HG02885 (cell line): ENCODE results near the gene THSD1.
A peak's percentile ranks its signal among the peaks of the same experiment; 100 is the strongest.
"Not testable (repeated sequence)": the region's sequence is repeated elsewhere in the genome, so short reads cannot be mapped to it uniquely, and the experiment has no call there.

Experiments
- ATAC-seq: cut with Tn5 transposase; IDR thresholded peaks from one replicate; pipeline ENCODE4 v1.9.1; 2021; ENCODE audit warnings: mild to moderate bottlenecking; ENCODE audit not compliant: unreplicated experiment, poor library complexity

The THSD1 gene

DNA sequence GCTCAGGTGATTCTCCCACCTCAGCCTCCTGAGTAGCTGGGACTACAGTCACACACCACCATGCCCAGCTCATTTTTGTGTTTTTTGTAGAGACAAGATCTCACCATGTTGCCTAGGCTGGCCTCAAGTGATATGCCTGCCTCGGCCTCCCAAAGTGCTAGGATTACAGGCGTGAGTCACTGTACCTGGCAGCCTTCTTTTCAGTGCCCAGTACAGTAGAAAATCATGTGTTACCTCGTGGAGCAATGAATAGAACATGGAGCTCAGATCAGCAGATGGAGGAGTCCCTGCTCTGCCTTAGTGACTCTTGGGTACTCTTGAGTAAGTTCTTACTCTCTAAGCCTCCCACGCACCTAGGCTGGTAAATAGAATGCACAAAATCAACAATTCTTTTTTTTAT is 44.7 kb downstream of the THSD1 start:
- no peak for ATAC-seq

DNA sequence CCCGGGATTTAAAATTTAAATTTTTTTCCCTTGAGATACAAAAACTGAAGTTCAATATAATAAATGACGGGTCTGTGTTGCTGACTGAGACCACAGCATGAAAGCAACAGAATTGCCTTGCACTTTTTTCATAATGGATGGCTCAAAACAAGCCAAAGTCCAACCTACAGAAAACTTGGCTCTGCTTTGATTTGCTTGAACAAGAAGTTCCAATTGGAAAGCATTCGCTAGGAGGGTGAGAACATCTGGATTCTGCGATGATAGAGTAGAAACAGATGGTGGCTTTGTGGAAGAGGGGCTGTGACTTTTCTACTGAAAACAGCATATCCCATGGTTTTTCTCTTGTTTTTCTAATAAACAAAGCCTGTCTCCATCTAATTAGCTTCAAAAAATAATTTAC is 46.4 kb downstream of the THSD1 start:
- ATAC-seq = no peak

DNA sequence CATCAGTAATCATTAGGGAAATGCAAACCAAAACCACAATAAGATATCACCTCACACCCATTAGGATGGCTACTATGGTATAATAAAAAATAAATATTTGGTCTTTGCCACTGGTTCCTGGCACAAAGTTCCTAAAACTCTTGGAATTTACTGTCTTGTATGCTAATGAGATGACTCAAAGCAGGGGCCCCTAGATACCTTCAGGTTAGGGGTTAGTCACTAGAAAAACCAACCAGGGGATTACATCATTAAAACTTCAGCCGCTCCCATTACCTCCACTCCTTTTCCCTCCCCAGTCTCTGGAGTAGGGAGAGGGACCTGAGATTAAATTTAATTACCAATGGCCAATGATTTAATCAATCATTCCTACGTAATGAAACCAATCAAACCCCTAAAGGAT is 49.6 kb downstream of the THSD1 start:
- ATAC-seq = no peak

DNA sequence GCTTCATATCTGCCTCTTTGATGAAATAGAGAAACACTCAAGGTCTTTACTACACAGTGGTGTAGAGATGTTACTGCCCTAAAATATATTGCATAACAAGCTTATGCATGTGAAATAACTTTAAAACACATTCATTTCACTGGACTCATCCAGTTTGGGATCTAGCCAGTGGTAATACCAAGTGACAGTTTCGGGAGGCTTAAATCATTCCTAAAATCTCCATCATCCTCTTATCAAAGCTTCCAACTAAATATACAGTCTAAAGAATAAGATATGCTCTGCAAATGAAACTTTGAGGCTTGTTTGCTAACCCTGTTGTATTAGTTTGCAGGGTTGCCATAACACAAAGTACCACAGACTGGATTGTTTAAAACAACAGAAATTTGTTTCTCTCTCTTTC is 52.8 kb downstream of the THSD1 start:
- ATAC-seq = no peak

GRCh38 chr13:52348983-52349780 is 56.8 kb downstream of the THSD1 start:
- peak; percentile 46 for ATAC-seq

DNA sequence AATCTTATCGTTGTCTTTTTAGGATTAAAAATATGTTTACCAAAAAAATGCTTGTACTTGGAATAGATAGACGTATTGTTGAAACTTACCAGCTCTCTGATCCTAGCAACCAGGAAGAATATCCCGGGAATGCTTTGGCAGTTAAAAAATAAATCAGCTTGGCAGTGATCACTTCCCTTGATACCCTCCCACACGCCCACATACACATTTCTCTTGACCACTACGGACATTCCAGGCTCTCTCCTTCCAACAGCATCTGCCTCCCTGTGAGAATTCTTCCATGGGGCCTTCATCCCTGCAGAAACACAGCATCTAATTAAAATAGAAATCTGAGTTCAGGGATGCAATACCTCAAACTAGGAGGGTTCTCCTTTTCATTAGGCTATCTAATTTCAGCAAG is 57.9 kb downstream of the THSD1 start:
- no peak for ATAC-seq

- ATAC-seq = no peak
Observed at GRCh38 chr13:52345631-52346251, 60.2 kb downstream of the THSD1 start.

GRCh38 chr13:52345048-52345447 is 60.9 kb downstream of the THSD1 start:
- ATAC-seq = no peak

GRCh38 chr13:52344108-52344507 is 61.9 kb downstream of the THSD1 start:
- ATAC-seq = no peak

GRCh38 chr13:52342203-52342602 is 63.8 kb downstream of the THSD1 start:
- ATAC-seq = not testable (repeated sequence)

- not testable (repeated sequence) for ATAC-seq
Observed at GRCh38 chr13:52337828-52338455, 68.0 kb downstream of the THSD1 start.

DNA sequence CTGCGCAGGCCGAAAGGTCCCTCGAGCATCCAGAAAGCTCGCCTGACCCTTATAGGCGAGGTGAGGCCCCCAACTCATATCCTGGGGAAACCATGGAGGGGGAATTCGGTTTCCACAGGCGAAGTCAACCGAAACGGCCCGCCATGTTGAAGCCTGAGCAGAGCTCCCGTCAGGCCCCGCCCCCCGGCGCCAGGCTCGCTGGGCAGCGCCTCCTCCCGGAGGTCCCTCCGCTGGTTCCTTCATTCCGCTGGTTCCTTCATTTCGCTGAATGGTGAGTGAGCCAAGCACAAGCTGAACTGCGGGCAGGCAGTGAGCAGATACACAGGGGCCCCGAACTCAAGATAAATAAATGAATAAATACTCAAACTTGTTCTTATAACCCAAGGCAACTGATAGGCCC is 71.9 kb downstream of the THSD1 start:
- not testable (repeated sequence) for ATAC-seq

GRCh38 chr13:52331844-52332243 is 74.1 kb downstream of the THSD1 start:
- ATAC-seq = not testable (repeated sequence)
